ENCODE measurements around the gene FEM1C.

The FEM1C gene, protein sequence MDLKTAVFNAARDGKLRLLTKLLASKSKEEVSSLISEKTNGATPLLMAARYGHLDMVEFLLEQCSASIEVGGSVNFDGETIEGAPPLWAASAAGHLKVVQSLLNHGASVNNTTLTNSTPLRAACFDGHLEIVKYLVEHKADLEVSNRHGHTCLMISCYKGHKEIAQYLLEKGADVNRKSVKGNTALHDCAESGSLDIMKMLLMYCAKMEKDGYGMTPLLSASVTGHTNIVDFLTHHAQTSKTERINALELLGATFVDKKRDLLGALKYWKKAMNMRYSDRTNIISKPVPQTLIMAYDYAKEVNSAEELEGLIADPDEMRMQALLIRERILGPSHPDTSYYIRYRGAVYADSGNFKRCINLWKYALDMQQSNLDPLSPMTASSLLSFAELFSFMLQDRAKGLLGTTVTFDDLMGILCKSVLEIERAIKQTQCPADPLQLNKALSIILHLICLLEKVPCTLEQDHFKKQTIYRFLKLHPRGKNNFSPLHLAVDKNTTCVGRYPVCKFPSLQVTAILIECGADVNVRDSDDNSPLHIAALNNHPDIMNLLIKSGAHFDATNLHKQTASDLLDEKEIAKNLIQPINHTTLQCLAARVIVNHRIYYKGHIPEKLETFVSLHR

GRCh38 chr5:115544436-115545350 lies at the start of gene FEM1C:
FEM1C (minus strand) TSS chr5:115544775; CDS start chr5:115543493, 1,282 bp downstream.
- peak within 1 kb of the TSS; percentile 95 to 100 (median 98) for H3K27ac ChIP-seq
- peak within 1 kb of the TSS; percentile 62 to 96 (median 85) for H3K4me3 ChIP-seq

GRCh38 chr5:115589043-115589442 lies 44.5 kb upstream of the FEM1C start:
- H3K27ac ChIP-seq = no peak overlapping the region
- no peak overlapping the region for H3K4me3 ChIP-seq

- Histone ChIP-seq H3K27ac (no peak overlapping the region), H3K4me3 (no peak overlapping the region)
Measured at GRCh38 chr5:115588640-115589039, 44.1 kb upstream of the FEM1C start.

DNA sequence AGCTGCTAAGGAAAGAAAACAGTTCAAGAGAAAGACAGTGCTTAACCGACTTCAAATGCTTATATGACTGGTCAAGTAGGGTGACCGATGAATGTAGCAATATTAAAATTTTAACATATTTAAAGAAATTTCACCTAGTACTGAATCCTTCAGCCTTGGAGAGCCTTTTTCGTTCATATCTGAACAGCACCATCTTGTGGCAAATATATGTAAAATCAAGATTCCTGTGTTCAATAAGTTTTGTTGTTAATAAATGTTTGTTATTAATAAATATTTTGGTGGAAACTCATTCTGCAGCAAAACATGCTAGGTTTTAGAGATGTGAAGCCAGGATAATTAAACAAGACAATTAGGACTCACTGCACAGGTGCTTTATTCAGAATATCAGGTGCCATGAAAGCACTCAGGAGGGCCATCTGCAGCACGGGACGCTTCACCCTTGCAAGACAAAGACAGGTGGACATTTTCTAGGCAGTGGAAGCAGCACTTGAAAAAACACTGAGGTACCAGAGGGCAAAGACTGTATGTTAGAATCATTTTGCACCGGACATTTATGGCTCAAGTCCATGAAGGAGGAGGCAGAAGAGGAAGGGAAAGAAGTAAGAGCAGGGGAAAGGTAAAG lies 42.1 kb upstream of the FEM1C start:
- Histone ChIP-seq H3K27ac (no peak overlapping the region), H3K4me3 (no peak overlapping the region)

DNA sequence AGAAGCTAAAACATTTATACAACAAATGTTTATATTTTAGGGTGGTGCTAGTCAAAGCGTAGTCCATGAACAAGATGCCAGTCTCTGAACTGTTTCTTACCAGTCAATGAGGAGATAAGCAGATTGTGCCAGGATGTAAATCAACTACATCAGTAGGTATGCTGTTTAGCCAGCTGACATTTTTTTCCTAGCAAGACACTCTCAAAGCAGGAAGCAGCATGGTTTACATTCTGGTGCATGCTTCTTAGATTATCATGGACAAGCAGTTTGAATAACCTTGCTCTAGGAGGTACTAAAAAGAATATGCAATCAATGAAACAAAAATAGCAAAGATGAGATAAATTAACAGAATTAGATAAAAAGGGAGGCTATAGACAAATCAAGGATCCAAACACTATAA lies 40.7 kb upstream of the FEM1C start:
- Histone ChIP-seq H3K4me3 (no peak overlapping the region), H3K27ac (no peak overlapping the region)

- H3K4me3 ChIP-seq = no peak overlapping the region
- H3K27ac ChIP-seq = no peak overlapping the region
Measured at GRCh38 chr5:115584501-115584900, 39.9 kb upstream of the FEM1C start.

- Histone ChIP-seq H3K27ac (peak overlapping the region in 2 of 21 experiments; percentile 6 to 58), H3K4me3 (no peak overlapping the region)
Measured at GRCh38 chr5:115583474-115583873, 38.9 kb upstream of the FEM1C start.

- Histone ChIP-seq H3K27ac (no peak overlapping the region), H3K4me3 (no peak overlapping the region)
Measured at GRCh38 chr5:115580941-115581340, 36.4 kb upstream of the FEM1C start.

DNA sequence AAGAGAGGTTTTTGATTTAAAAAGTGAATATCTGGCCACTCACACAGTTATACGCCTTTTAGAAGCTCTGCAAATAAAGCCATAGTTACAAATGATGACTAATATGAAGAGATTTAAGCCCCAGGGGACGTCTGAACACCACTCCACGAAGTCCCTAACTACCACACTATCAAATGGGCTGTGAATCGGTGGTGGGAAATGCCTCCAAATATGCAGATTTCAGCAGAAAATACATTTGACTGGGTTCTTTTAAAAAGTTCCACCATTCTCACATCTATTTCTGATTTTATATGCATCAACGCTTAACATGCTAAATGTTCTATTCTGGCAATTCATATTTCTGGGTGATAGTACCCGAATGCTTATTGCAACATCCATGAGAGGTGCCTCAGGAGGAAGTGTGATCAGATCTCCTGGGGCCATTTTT lies 35.2 kb upstream of the FEM1C start:
- no peak overlapping the region for H3K27ac ChIP-seq
- no peak overlapping the region for H3K4me3 ChIP-seq

GRCh38 chr5:115579216-115579615 lies 34.6 kb upstream of the FEM1C start:
- H3K4me3 ChIP-seq = no peak overlapping the region
- H3K27ac ChIP-seq = no peak overlapping the region

DNA sequence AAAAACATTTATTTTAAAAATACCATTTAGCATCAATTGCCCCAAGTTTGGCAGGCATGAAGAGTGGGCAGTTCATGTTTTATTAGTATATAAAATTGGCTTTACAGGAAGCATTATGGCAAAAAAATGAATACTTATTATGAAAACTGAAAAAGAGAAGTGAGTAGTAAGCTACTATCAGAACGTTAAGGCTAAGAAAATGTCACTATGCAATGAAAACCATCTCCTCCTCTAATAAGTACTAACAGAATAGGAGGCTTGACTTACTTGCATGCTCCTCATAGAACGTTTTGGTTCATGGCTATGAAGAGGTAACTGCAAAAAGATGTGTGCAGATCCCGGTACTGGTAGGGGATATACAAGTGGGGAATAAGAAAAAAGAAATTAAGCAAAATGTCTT lies 34.1 kb upstream of the FEM1C start:
- Histone ChIP-seq H3K27ac (no peak overlapping the region), H3K4me3 (no peak overlapping the region)

GRCh38 chr5:115577741-115578140 lies 33.2 kb upstream of the FEM1C start:
- H3K27ac ChIP-seq = no peak overlapping the region
- no peak overlapping the region for H3K4me3 ChIP-seq

DNA sequence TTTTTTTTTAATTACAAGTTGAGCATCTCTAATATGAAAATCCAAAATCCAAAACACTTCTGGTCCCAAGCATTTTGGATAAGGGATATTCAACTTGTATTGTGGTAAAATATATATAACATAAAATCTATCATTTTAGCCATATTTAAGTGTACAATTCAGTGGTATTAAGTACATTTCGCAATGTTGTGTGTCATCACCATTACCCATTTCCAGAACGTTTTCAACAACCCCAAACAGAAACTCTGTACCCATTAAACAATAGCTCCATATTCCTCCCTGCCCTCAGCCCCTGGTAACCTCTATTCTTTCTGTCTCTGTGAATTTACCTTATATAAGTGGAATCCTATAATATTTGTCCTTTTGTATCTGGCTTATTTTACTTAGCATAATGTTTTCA lies 32.8 kb upstream of the FEM1C start:
- no peak overlapping the region for H3K27ac ChIP-seq

DNA sequence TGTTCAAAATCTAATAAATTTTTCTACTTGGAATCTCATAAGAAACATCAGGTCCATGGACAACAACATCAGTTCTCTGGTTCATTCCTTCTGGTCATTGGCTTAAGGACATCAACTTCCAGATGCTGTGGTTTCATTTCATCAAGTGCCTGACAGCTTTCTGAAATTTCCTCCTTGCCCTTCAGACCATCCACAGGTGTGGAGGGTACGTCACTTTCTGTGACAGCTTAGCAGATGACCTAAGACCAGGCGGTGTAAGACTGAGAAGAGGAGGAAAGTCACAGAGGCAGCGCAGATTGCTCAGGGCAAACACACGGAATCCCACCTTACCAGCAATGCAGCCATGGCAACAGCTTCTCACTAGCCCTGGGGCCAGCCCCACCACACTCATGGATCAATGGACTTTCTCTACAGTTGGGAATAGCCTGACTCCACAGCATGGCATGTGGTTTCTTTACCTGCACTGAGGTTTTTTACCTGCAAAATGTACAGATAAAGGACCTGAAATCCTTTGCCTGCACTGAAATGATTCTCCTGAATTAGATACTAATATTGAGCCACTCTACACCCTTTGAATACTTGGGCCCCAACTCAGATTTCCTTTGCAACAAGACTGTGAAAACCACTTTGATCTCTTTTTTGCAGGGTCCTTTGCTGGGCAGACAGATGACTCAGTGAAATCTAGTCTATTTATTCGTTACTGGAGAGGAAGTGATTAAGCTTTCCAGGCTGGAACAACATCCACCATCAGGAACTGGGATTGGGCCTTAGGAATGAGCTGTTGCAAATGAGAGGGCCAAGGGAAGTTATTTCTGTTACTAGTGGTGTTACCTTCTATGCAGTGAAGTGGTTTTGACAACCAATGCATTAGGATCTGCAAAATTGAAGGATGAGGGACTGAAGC lies 30.8 kb upstream of the FEM1C start:
- H3K27ac ChIP-seq = peak overlapping the region in 1 of 21 experiments; percentile 34
- no peak overlapping the region for H3K4me3 ChIP-seq

More for the DNA sequence above, 32.8 kb upstream of the FEM1C start:
- no peak overlapping the region for H3K4me3 ChIP-seq

- Histone ChIP-seq H3K27ac (no peak overlapping the region), H3K4me3 (no peak overlapping the region)
Measured at GRCh38 chr5:115573133-115573532, 28.6 kb upstream of the FEM1C start.

DNA sequence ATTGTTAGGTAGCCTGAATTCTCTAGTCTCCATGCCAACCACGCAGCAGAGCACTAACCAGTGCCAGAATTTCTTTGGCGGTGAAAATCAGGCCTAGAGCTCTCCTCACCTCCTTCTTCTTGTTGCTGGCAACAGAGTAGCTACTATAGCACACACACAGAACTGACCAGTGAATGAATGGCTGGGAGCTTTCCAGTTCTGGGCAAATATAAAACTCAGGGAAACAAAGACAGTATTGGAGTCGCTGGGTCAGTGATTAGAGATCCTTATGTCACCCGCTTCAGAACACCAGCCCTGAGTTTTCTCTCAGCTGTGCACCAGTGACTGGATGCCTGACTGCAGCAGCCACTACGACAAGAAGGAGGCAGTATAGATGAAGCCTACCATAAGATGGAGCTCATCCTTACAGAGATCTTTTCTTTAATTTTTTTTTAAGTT lies 26.9 kb upstream of the FEM1C start:
- Histone ChIP-seq H3K4me3 (no peak overlapping the region), H3K27ac (no peak overlapping the region)

GRCh38 chr5:115568668-115569067 lies 24.1 kb upstream of the FEM1C start:
- H3K27ac ChIP-seq = no peak overlapping the region
- no peak overlapping the region for H3K4me3 ChIP-seq

DNA sequence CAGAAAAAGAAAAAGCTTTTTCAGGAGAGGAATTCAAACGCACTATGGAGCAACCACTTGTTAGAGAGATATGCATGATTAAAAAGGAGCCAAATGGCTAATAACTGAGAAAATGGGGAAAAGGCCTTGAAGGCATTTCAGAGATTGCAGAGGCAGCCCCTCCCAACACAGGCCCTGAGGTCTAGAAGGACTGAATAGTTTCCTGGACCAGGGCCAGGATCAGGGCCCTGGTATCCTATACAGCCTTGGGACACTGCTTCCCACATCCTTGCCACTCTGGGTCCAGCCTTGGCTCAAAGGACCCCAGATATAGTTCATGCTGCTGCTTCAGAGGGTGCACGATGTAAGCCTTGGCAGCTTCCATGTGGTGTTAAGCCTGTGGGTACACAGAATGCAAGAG lies 20.7 kb upstream of the FEM1C start:
- H3K27ac ChIP-seq = no peak overlapping the region
- H3K4me3 ChIP-seq = no peak overlapping the region

- Histone ChIP-seq H3K27ac (no peak overlapping the region), H3K4me3 (no peak overlapping the region)
Measured at GRCh38 chr5:115561176-115561575, 16.6 kb upstream of the FEM1C start.

Data from skin epidermis (tissue), 12 donors.